Transverse colon (tissue), 3 donors: ENCODE results near the gene ADGRL4.

Experiments used
- POLR2A ChIP-seq: fragments of 450-650 bp; IDR thresholded peaks from one replicate; pipeline ENCODE4 v1.6.1; 2016; ENCODE audit warnings: antibody characterized with exemption, mild to moderate bottlenecking, moderate library complexity
- TF ChIP-seq, protein P1 (sequence below), 5 experiments: fragments of 200-600 bp in 3 of 5; fragments of 450-650 bp in 2 of 5; sonication (generic) in 3 of 5; IDR thresholded peaks; 1 replicate in 2 of 5; 2 replicates in 3 of 5; pipeline ENCODE4 v1.5.1; 2016 to 2017; ENCODE audit warnings: antibody characterized with exemption in 5 of 5, inconsistent platforms in 3 of 5, mild to moderate bottlenecking in 2 of 5, moderate library complexity in 1 of 5

DNA sequence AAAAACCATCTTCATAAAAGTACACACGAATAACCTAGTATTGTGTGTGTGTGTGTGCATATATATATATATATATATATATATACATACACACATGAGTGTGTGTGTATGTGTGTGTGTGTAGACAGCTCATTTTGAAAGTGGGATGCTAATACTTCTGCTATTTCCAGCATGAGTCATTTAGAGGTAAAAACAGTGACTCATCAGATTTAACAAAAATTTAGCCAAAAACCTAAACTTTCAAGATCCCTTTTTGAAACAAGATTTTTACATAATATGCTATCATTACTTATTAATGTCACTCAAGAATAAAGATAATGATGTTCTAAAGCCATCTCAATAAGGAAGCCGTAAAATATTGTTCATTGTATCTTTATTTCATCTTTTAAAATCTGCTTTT is 35.6 kb upstream of the ADGRL4 start:
- TF ChIP-seq POLR2A = no peak
- TF ChIP-seq, protein P1, sequence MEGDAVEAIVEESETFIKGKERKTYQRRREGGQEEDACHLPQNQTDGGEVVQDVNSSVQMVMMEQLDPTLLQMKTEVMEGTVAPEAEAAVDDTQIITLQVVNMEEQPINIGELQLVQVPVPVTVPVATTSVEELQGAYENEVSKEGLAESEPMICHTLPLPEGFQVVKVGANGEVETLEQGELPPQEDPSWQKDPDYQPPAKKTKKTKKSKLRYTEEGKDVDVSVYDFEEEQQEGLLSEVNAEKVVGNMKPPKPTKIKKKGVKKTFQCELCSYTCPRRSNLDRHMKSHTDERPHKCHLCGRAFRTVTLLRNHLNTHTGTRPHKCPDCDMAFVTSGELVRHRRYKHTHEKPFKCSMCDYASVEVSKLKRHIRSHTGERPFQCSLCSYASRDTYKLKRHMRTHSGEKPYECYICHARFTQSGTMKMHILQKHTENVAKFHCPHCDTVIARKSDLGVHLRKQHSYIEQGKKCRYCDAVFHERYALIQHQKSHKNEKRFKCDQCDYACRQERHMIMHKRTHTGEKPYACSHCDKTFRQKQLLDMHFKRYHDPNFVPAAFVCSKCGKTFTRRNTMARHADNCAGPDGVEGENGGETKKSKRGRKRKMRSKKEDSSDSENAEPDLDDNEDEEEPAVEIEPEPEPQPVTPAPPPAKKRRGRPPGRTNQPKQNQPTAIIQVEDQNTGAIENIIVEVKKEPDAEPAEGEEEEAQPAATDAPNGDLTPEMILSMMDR (IDR thresholded peaks at IDR 0.05) = no peak
